Transverse colon (tissue), 4 donors: ENCODE results near the gene GRPR. TPM values are rescaled to one million over a fixed set of nuclear protein-coding genes. Genes with fewer than 3 reads are reported as not detected.

Experiments used
- DNase-seq: peaks from one replicate; pipeline ENCODE4 v3.0.0-alpha.2; 2019
- H3K27ac ChIP-seq, 4 donors: fragments of 200-600 bp; sonication (generic); 2 replicates each; pipeline ENCODE4 v1.5.1; 2016 to 2018; ENCODE audit warnings: inconsistent platforms in 4 of 4
- H3K27me3 ChIP-seq: fragments of 200-600 bp; sonication (generic); 2 replicates; pipeline ENCODE4 v1.5.1; 2017; ENCODE audit warnings: inconsistent platforms
- H3K36me3 ChIP-seq, 4 donors: fragments of 200-600 bp; sonication (generic); 2 replicates each; pipeline ENCODE4 v1.5.1; 2017 to 2019; ENCODE audit warnings: inconsistent platforms in 4 of 4
- H3K4me1 ChIP-seq, 4 donors: fragments of 200-600 bp; sonication (generic); 2 replicates each; pipeline ENCODE4 v1.5.1; 2017 to 2020; ENCODE audit warnings: inconsistent platforms in 4 of 4
- H3K4me3 ChIP-seq, 4 donors: fragments of 200-600 bp; sonication (generic); 1 replicate in 1 of 4; 2 replicates in 3 of 4; pipeline versions ENCODE4 v1.5.1 to v1.6.1; 2017 to 2019; ENCODE audit warnings: inconsistent platforms in 4 of 4
- H3K9me3 ChIP-seq, 2 donors: fragments of 200-600 bp; sonication (generic); 2 replicates each; pipeline ENCODE4 v1.5.1; 2017 to 2019; ENCODE audit warnings: inconsistent platforms in 2 of 2
- EP300 ChIP-seq: sonication (generic); formaldehyde crosslinking; IDR thresholded peaks from one replicate; pipeline ENCODE4 v1.6.1; 2017; ENCODE audit warnings: antibody characterized with exemption, low read depth
- POLR2A ChIP-seq: fragments of 450-650 bp; IDR thresholded peaks from one replicate; pipeline ENCODE4 v1.6.1; 2016; ENCODE audit warnings: antibody characterized with exemption, mild to moderate bottlenecking, moderate library complexity
- POLR2AphosphoS5 ChIP-seq, 3 donors: sonication (generic); formaldehyde crosslinking; IDR thresholded peaks; one replicate each; pipeline ENCODE4 v1.6.1; 2016; ENCODE audit warnings: antibody characterized with exemption in 3 of 3
- WGBS, 2 donors: methylation state at CpG; one replicate each; pipeline ENCODE4 v1.1.5; 2018; ENCODE audit warnings: low coverage in 1 of 2; 5-methylcytosine and 5-hydroxymethylcytosine counted together
- in situ Hi-C, 4 donors: fragments of 200-750 bp; cut with MboI; loops; one replicate each; pipeline versions ENCODE4 v1.15.0 to v1.15.1; 2017; ENCODE audit warnings: low sequenced_read_pairs in 3 of 4, low pct_ligation_motif_present in 1 of 4, low pct_unique_long_range_greater_than_20kb in 1 of 4
- intact Hi-C: fragments of 100-400 bp; cut with DNase I; formaldehyde crosslinking; loops from one replicate; pipeline ENCODE4 v1.15.1; 2023; ENCODE audit warnings: low total_unique reads
- total RNA-seq, 4 donors: library from RNA; depleted of rRNA; stranded (reverse); fragments of >200 nt; gene quantifications; one replicate each; pipeline ENCODE4 v1.1.0, GENCODE V29; 2016
- TF ChIP-seq, protein P1 (sequence below), 5 experiments: fragments of 200-600 bp in 3 of 5; fragments of 450-650 bp in 2 of 5; sonication (generic) in 3 of 5; IDR thresholded peaks; 1 replicate in 2 of 5; 2 replicates in 3 of 5; pipeline ENCODE4 v1.5.1; 2016 to 2017; ENCODE audit warnings: antibody characterized with exemption in 5 of 5, inconsistent platforms in 3 of 5, mild to moderate bottlenecking in 2 of 5, moderate library complexity in 1 of 5

GRPR gene
- total RNA-seq, 4 donors from 2014 or later, result 0.16 to 0.96 TPM; not detected in 2

DNA sequence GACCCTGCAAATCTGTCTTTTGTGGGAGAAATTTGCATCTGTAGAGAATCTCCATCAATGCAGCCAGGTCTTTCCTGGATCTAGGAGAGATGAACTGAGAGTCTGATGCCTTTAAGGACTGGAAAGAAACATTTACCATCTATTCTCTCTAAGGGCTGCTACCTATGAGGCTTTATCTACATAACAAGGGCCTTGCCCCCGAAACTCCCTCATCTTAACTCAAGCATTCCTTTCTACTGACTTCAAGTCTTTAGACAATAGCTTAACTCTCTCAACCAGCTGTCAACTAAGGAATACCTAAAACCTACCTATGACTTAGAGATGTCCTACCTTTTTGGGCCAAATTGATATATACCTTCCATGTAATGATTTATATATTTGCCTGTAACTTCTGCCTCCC lies 76.0 kb downstream of the GRPR start:
- Histone ChIP-seq H3K4me3 (no peak overlapping the region), H3K4me1 (no peaks in the 10 kb centered on the region), H3K36me3 (no peaks in the 10 kb centered on the region), H3K9me3 (no peaks in the 10 kb centered on the region), H3K27ac (no peak overlapping the region), H3K27me3 (no peaks in the 10 kb centered on the region)
- in situ Hi-C loops (no loop called here), intact Hi-C loops (no loop called here)
- 67% methylated on average over 1 of the region's 1 CpG; no CpG with 5 or more reads in 1 of the 2 donors for WGBS, 2 donors
- TF ChIP-seq, protein P1, sequence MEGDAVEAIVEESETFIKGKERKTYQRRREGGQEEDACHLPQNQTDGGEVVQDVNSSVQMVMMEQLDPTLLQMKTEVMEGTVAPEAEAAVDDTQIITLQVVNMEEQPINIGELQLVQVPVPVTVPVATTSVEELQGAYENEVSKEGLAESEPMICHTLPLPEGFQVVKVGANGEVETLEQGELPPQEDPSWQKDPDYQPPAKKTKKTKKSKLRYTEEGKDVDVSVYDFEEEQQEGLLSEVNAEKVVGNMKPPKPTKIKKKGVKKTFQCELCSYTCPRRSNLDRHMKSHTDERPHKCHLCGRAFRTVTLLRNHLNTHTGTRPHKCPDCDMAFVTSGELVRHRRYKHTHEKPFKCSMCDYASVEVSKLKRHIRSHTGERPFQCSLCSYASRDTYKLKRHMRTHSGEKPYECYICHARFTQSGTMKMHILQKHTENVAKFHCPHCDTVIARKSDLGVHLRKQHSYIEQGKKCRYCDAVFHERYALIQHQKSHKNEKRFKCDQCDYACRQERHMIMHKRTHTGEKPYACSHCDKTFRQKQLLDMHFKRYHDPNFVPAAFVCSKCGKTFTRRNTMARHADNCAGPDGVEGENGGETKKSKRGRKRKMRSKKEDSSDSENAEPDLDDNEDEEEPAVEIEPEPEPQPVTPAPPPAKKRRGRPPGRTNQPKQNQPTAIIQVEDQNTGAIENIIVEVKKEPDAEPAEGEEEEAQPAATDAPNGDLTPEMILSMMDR (IDR thresholded peaks at IDR 0.05), result no peak
- TF ChIP-seq POLR2A (no peak), EP300 (no peak), POLR2AphosphoS5 (IDR thresholded peaks at IDR 0.05) (no peak)
- no peak for DNase-seq

- no peaks in the 10 kb centered on the region for H3K36me3 ChIP-seq
- no peak overlapping the region for H3K27ac ChIP-seq
- in situ Hi-C loops (no loop called here), intact Hi-C loops (no loop called here)
- H3K4me1 ChIP-seq, result no peaks in the 10 kb centered on the region
- TF ChIP-seq POLR2AphosphoS5 (IDR thresholded peaks at IDR 0.05) (no peak), EP300 (no peak), POLR2A (no peak)
- TF ChIP-seq, protein P1 (IDR thresholded peaks at IDR 0.05), result no peak
- no peaks in the 10 kb centered on the region for H3K9me3 ChIP-seq
- H3K27me3 ChIP-seq, result no peaks in the 10 kb centered on the region
- no peak for DNase-seq
- WGBS, 2 donors, result 54% methylated on average over 4 of the region's 4 CpGs; no CpG with 5 or more reads in 1 of the 2 donors
- H3K4me3 ChIP-seq, result no peak overlapping the region
Observed at GRCh38 chrX:16202943-16203342, 79.6 kb downstream of the GRPR start.

Other genes with a start within 250 kb of the GRPR start
- gene MAGEB17, start 43.9 kb downstream of the GRPR start, total RNA-seq, result 1 to 10 TPM in 1 of 4 donors, not detected in 3; 1.6 TPM